ENCODE data around the gene LGALSL.

DNA sequence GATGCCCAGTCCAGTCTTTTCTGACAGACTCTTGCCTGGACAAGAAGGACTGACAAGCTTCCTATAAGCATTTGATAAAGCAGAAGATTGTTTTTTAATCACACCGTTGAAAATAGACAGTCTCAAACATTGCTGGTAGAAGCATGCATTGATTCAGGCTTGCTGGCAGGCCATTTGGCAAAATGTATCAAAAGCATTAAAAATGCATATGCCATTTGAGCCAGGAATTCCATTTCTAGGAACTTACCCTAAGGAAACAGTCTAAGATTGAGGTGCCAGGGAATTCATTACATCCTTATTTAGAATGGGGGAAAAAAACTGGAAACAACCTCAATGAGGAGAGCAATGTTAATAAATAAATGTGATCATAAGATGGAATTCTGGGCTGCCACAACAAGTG lies 20.7 kb downstream of the LGALSL start:
- TF ChIP-seq CTCF (IDR thresholded peaks at IDR 0.05; ENCODE audit: low read depth, low read length) (no peak), POLR2A (IDR thresholded peaks at IDR 0.05; ENCODE audit: extremely low read depth, insufficient read length) (no peak)
- TF ChIP-seq, protein P1, sequence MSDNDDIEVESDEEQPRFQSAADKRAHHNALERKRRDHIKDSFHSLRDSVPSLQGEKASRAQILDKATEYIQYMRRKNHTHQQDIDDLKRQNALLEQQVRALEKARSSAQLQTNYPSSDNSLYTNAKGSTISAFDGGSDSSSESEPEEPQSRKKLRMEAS (IDR thresholded peaks at IDR 0.05; ENCODE audit: low read depth, low read length): no peak

Measured in NB4 (cell line).